ENCODE measurements around the gene CFAP46. TPM values are rescaled to one million over a fixed set of nuclear protein-coding genes. Genes with fewer than 3 reads are reported as not detected.

The CFAP46 gene
- total and polyA plus RNA-seq, 9 of the 15 experiments (the other 6 are each of a cell fraction or from before 2014, with no cell fraction given) = not detected

DNA sequence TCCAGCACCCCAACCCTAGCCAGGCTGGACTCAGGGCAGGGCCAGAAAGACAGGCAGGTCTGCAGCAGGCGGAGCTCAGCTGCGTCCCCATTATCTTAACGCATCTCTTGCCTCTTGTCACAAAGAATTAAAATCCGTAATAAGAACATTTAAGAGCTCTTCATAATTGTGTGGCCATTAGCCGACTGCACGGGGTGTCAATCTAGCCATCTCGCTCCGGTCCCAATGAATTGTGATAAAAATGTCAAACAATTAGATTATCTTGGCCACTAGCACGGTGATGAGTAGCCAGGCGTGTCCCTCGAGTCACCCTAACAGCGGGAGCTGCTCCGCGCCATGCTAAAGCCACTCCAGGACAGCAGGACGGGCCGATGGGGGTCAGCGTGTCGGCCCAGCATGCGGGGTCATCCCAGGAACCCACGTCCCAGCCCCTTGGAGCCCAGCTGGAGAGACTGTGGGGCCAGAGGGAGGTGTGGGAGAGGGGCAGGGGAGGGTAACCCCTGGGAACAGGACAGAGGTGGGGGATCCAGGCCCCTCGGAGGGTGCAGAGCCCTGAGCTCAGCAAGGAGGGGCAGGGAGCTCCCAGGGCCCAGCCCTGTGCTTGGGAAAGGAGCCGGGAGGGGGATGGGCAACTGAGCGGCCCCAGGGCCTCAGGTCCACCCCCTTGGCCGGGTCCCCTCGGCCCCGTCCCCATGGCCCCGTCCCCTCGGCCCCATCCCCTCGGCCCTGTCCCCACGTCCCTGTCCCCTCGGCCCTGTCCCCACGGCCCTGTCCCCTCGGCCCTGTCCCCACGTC is 138.8 kb downstream of the CFAP46 start (continued):
- TF ChIP-seq, protein P1, sequence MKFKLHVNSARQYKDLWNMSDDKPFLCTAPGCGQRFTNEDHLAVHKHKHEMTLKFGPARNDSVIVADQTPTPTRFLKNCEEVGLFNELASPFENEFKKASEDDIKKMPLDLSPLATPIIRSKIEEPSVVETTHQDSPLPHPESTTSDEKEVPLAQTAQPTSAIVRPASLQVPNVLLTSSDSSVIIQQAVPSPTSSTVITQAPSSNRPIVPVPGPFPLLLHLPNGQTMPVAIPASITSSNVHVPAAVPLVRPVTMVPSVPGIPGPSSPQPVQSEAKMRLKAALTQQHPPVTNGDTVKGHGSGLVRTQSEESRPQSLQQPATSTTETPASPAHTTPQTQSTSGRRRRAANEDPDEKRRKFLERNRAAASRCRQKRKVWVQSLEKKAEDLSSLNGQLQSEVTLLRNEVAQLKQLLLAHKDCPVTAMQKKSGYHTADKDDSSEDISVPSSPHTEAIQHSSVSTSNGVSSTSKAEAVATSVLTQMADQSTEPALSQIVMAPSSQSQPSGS (CRISPR knock-in tag; IDR thresholded peaks at IDR 0.05) = no peak
- TF ChIP-seq THRAP3 (IDR thresholded peaks at IDR 0.05; ENCODE audit: borderline replicate concordance) (no peak), MEF2A (IDR thresholded peaks at IDR 0.05; ENCODE audit: control insufficient read depth, low read depth, low read length) (no peak)

DNA sequence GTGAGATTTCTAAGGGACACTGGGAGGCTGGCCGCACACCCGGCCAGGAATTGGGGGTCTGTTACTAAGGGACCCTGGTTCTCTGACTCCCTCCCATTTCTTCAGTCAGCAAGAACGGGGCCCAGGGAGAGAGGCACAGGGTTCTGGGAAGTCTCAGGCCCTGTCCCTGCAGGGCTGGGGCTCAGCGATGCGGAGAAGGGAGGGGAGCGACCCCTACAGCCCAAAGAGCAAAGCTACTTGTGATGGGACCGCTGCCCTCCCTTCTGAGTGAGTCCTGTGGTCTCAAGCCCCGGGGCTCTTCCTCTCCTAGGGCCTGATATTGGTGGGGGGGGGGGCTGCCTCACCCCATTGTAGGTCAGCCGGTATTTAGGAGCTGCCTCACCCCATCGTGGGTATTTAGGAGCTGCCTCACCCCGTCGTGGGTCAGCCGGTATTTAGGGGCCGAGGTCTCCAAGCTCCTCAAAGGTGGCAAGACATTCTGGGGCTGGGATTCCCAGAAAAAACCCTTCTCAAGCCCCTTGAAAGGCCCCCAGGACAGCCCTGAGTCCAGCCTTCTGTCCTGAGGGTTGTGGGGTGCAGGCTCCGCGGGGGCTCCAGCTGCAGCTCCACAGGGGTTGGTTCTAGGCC is 139.6 kb downstream of the CFAP46 start:
- in situ Hi-C loops (cut with MboI) = no loop called here
- Histone ChIP-seq H3K79me2 (ENCODE audit: control insufficient read depth, insufficient read depth, low read length) (no peaks in the 10 kb centered on the region), H3K27me3 (ENCODE audit: control insufficient read depth in 2 of 2, insufficient read depth in 2 of 2, low read length in 2 of 2) (peaks cover 0 to 23% of the 10 kb centered on the region in 2 experiments; a peak in 2 of 5 replicates), H4K20me1 (replicated peaks; ENCODE audit: control insufficient read depth, insufficient read depth, low read length) (no peaks in the 10 kb centered on the region), H3K9me3 (replicated peaks; ENCODE audit: control insufficient read depth, insufficient read depth, low read depth, low read length) (no peaks in the 10 kb centered on the region), H3K4me1 (replicated peaks in 1 of 2; ENCODE audit: control insufficient read depth in 2 of 2, insufficient read depth in 2 of 2, low read length in 2 of 2) (peaks cover 0 to 14% of the 10 kb centered on the region in 2 experiments; a peak in 2 of 5 replicates), H3K9ac (ENCODE audit: insufficient read depth in 1 of 2, low read depth in 2 of 2, low read length in 2 of 2) (no peak overlapping the region), H3K36me3 (ENCODE audit: control insufficient read depth, insufficient read depth, low read length) (no peaks in the 10 kb centered on the region), H3K27ac (ENCODE audit: extremely low read depth, low read depth, low read length) (no peak overlapping the region), H3K4me3 (no peak overlapping the region), H3K4me2 (ENCODE audit: insufficient read depth, low read length) (no peak overlapping the region), H3K9me1 (ENCODE audit: control insufficient read depth, insufficient read depth, low read length) (no peaks in the 10 kb centered on the region), H2AFZ (ENCODE audit: low read depth, low read length) (no peak overlapping the region)
- intact Hi-C loops (cut with micrococcal nuclease) = no loop called here
- ChIA-PET POLR2A (interaction anchor here (0.5 to 0.7 kb wide), 3 partner anchors 48 to 782 kb away, joined by 3 read pairs; no protein-coding TSS in a partner anchor), CTCF (ENCODE audit: low intra/inter-chr PET ratio) (interaction anchor here (0.7 kb wide), 1 partner anchor 695 kb away, joined by 3 read pairs; no protein-coding TSS in a partner anchor)
- ATAC-seq = peak; percentile 85
- no TSS peak for BruUV-seq (replicated peaks)
- FAIRE-seq = no peak
- DNase-seq (ENCODE audit: extremely low read depth in 1 of 4, low spot score in 3 of 4) = peak in 2 of 4 experiments; percentile 34
- 0% methylated on average over 3 of the region's 16 CpGs for WGBS (ENCODE audit: insufficient coverage, low coverage, missing lambda C conversion rate)
- TF ChIP-seq, protein P2, sequence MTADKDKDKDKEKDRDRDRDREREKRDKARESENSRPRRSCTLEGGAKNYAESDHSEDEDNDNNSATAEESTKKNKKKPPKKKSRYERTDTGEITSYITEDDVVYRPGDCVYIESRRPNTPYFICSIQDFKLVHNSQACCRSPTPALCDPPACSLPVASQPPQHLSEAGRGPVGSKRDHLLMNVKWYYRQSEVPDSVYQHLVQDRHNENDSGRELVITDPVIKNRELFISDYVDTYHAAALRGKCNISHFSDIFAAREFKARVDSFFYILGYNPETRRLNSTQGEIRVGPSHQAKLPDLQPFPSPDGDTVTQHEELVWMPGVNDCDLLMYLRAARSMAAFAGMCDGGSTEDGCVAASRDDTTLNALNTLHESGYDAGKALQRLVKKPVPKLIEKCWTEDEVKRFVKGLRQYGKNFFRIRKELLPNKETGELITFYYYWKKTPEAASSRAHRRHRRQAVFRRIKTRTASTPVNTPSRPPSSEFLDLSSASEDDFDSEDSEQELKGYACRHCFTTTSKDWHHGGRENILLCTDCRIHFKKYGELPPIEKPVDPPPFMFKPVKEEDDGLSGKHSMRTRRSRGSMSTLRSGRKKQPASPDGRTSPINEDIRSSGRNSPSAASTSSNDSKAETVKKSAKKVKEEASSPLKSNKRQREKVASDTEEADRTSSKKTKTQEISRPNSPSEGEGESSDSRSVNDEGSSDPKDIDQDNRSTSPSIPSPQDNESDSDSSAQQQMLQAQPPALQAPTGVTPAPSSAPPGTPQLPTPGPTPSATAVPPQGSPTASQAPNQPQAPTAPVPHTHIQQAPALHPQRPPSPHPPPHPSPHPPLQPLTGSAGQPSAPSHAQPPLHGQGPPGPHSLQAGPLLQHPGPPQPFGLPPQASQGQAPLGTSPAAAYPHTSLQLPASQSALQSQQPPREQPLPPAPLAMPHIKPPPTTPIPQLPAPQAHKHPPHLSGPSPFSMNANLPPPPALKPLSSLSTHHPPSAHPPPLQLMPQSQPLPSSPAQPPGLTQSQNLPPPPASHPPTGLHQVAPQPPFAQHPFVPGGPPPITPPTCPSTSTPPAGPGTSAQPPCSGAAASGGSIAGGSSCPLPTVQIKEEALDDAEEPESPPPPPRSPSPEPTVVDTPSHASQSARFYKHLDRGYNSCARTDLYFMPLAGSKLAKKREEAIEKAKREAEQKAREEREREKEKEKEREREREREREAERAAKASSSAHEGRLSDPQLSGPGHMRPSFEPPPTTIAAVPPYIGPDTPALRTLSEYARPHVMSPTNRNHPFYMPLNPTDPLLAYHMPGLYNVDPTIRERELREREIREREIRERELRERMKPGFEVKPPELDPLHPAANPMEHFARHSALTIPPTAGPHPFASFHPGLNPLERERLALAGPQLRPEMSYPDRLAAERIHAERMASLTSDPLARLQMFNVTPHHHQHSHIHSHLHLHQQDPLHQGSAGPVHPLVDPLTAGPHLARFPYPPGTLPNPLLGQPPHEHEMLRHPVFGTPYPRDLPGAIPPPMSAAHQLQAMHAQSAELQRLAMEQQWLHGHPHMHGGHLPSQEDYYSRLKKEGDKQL (CRISPR knock-in tag; IDR thresholded peaks at IDR 0.05; ENCODE audit: borderline replicate concordance) = no peak
- TF ChIP-seq RAD21 (CRISPR knock-in tag; conservative IDR thresholded peaks at IDR 0.05 in 1 of 2, IDR thresholded peaks at IDR 0.05 in 1 of 2) = peak in 1 of 2 experiments; percentile 38; a peak in 2 of 4 replicates
